ENCODE measurements around the gene TP53I3. TPM values are rescaled to one million over a fixed set of nuclear protein-coding genes. Genes with fewer than 3 reads are reported as not detected.

The TP53I3 gene
- total and polyA plus RNA-seq, 2 donors (not counting 1 experiment from before 2014, with no cell fraction given) = 31.0 to 75.5 TPM

- no peaks in the 10 kb centered on the region for H3K4me1 ChIP-seq (ENCODE audit: control insufficient read depth, extremely low read depth, insufficient read depth, low read length)
These were observed 22.2 kb upstream of the TP53I3 start for GRCh38 chr2:24106786-24107185.

GRCh38 chr2:24105816-24106215 is 21.2 kb upstream of the TP53I3 start:
- Histone ChIP-seq H3K4me1 (ENCODE audit: control insufficient read depth, extremely low read depth, insufficient read depth, low read length) (no peaks in the 10 kb centered on the region), H2AFZ (ENCODE audit: low read length) (no peak overlapping the region), H3K79me2 (ENCODE audit: control insufficient read depth, insufficient read depth, low read length) (no peaks in the 10 kb centered on the region), H3K4me2 (ENCODE audit: extremely low read depth, insufficient read depth, low read length) (no peak overlapping the region), H3K9me3 (ENCODE audit: control insufficient read depth, insufficient read depth, low read depth, low read length) (no peaks in the 10 kb centered on the region), H3K27me3 (ENCODE audit: control insufficient read depth, insufficient read depth, low read length) (no peaks in the 10 kb centered on the region), H3K4me3 (replicated peaks in 1 of 4; ENCODE audit: control extremely low read depth in 1 of 4, insufficient read depth in 1 of 4, low read depth in 3 of 4, low read length in 4 of 4) (no peak overlapping the region), H3K9ac (ENCODE audit: insufficient read depth, low read length) (no peak overlapping the region), H3K27ac (ENCODE audit: insufficient read depth, low read length) (no peak overlapping the region), H3K36me3 (ENCODE audit: control insufficient read depth, insufficient read depth, low read length) (no peaks in the 10 kb centered on the region), H4K20me1 (ENCODE audit: control insufficient read depth, extremely low read depth, insufficient read depth, low read length) (no peaks in the 10 kb centered on the region)
- TF ChIP-seq EZH2 (IDR thresholded peaks at IDR 0.05; ENCODE audit: low read length, missing control alignments) (no peak), CTCF (conservative IDR thresholded peaks at IDR 0.05 in 1 of 2, IDR thresholded peaks at IDR 0.05 in 1 of 2; ENCODE audit: low read depth in 1 of 2, low read length in 2 of 2) (no peak)
- DNase-seq (ENCODE audit: low read depth in 2 of 2) = no peak

More at GRCh38 chr2:24106786-24107185, 22.2 kb upstream of the TP53I3 start:
- no peak overlapping the region for H3K4me3 ChIP-seq (replicated peaks in 1 of 4; ENCODE audit: control extremely low read depth in 1 of 4, insufficient read depth in 1 of 4, low read depth in 3 of 4, low read length in 4 of 4)
- no peaks in the 10 kb centered on the region for H3K79me2 ChIP-seq (ENCODE audit: control insufficient read depth, insufficient read depth, low read length)
- H3K27ac ChIP-seq (ENCODE audit: insufficient read depth, low read length) = no peak overlapping the region
- H3K9ac ChIP-seq (ENCODE audit: insufficient read depth, low read length) = no peak overlapping the region
- H3K9me3 ChIP-seq (ENCODE audit: control insufficient read depth, insufficient read depth, low read depth, low read length) = no peaks in the 10 kb centered on the region
- no peak overlapping the region for H3K4me2 ChIP-seq (ENCODE audit: extremely low read depth, insufficient read depth, low read length)
- H3K27me3 ChIP-seq (ENCODE audit: control insufficient read depth, insufficient read depth, low read length) = no peaks in the 10 kb centered on the region
- no peak for TF ChIP-seq CTCF (conservative IDR thresholded peaks at IDR 0.05 in 1 of 2, IDR thresholded peaks at IDR 0.05 in 1 of 2; ENCODE audit: low read depth in 1 of 2, low read length in 2 of 2)
- no peak for TF ChIP-seq EZH2 (IDR thresholded peaks at IDR 0.05; ENCODE audit: low read length, missing control alignments)
- H2AFZ ChIP-seq (ENCODE audit: low read length) = no peak overlapping the region
- no peak for DNase-seq (ENCODE audit: low read depth in 2 of 2)
- no peaks in the 10 kb centered on the region for H3K36me3 ChIP-seq (ENCODE audit: control insufficient read depth, insufficient read depth, low read length)
- no peaks in the 10 kb centered on the region for H4K20me1 ChIP-seq (ENCODE audit: control insufficient read depth, extremely low read depth, insufficient read depth, low read length)

GRCh38 chr2:24104906-24105305 is 20.3 kb upstream of the TP53I3 start:
- no peaks in the 10 kb centered on the region for H3K36me3 ChIP-seq (ENCODE audit: control insufficient read depth, insufficient read depth, low read length)
- no peak overlapping the region for H2AFZ ChIP-seq (ENCODE audit: low read length)
- H3K27ac ChIP-seq (ENCODE audit: insufficient read depth, low read length) = no peak overlapping the region
- TF ChIP-seq CTCF (conservative IDR thresholded peaks at IDR 0.05 in 1 of 2, IDR thresholded peaks at IDR 0.05 in 1 of 2; ENCODE audit: low read depth in 1 of 2, low read length in 2 of 2) (no peak), EZH2 (IDR thresholded peaks at IDR 0.05; ENCODE audit: low read length, missing control alignments) (no peak)
- no peaks in the 10 kb centered on the region for H3K27me3 ChIP-seq (ENCODE audit: control insufficient read depth, insufficient read depth, low read length)
- H3K9ac ChIP-seq (ENCODE audit: insufficient read depth, low read length) = no peak overlapping the region
- no peak overlapping the region for H3K4me2 ChIP-seq (ENCODE audit: extremely low read depth, insufficient read depth, low read length)
- no peaks in the 10 kb centered on the region for H3K79me2 ChIP-seq (ENCODE audit: control insufficient read depth, insufficient read depth, low read length)
- no peaks in the 10 kb centered on the region for H3K4me1 ChIP-seq (ENCODE audit: control insufficient read depth, extremely low read depth, insufficient read depth, low read length)
- H3K4me3 ChIP-seq (replicated peaks in 1 of 4; ENCODE audit: control extremely low read depth in 1 of 4, insufficient read depth in 1 of 4, low read depth in 3 of 4, low read length in 4 of 4) = no peak overlapping the region
- no peaks in the 10 kb centered on the region for H3K9me3 ChIP-seq (ENCODE audit: control insufficient read depth, insufficient read depth, low read depth, low read length)
- no peak for DNase-seq (ENCODE audit: low read depth in 2 of 2)
- H4K20me1 ChIP-seq (ENCODE audit: control insufficient read depth, extremely low read depth, insufficient read depth, low read length) = no peaks in the 10 kb centered on the region

All from fibroblast of lung (primary cell).